GM21360 (cell line): ENCODE results near the gene TRIM48.
"Not testable (repeated sequence)": the region's sequence is repeated elsewhere in the genome, so short reads cannot be mapped to it uniquely, and the experiment has no call there.

Source experiments
- ATAC-seq: cut with Tn5 transposase; IDR thresholded peaks from one replicate; pipeline ENCODE4 v1.9.1; 2021; ENCODE audit warnings: mild to moderate bottlenecking, moderate library complexity; ENCODE audit not compliant: unreplicated experiment

The TRIM48 gene

GRCh38 chr11:55261855-55262254 is at the start of gene TRIM48:
TSS of gene TRIM48 (plus strand) at chr11:55262155. CDS start at chr11:55262268, 113 bp downstream.
- not testable (repeated sequence) for ATAC-seq

GRCh38 chr11:55238316-55238715 is 23.6 kb upstream of the TRIM48 start:
- ATAC-seq = not testable (repeated sequence)

GRCh38 chr11:55263081-55263480 is 1.1 kb downstream of the TRIM48 start:
- ATAC-seq = no peak
